ENCODE data around the gene SDS.

DNA sequence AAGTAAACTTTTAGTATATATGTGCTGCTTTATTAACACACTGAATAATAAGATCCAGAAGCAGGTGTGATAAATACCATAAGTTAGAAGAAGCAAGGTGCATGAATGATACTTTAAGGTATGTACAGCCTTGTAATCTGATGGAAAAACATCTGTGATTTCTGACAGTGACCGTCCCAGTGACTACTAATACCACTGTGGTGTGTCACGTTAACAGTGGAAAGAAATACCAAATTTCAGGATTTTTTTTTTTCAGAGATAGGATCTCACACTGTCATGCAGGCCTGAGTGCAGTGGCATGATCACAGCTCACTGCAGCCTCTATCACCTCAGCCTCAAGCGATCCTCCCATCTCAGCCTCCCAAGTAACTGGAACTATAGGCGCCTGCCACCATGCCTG, 21.5 kb downstream of the SDS start:
- TF ChIP-seq GATA2 (IDR thresholded peaks at IDR 0.05; ENCODE audit: low read depth, low read length), result no peak
- no peak for TF ChIP-seq GATA3 (IDR thresholded peaks at IDR 0.05; ENCODE audit: low read depth, low read length)

Measured in SH-SY5Y (cell line).